Karpas-422 (cell line): ENCODE data around the gene SEMA3C. TPM values are rescaled to one million over a fixed set of nuclear protein-coding genes. Genes with fewer than 3 reads are reported as not detected.

Experiments
- DNase-seq: peaks from one replicate; pipeline ENCODE4 v3.0.0-alpha.2; 2015
- H2AFZ ChIP-seq: fragments of 200-600 bp; sonication (generic); 2 replicates; pipeline ENCODE4 v1.6.1; 2014; ENCODE audit warnings: antibody characterized with exemption, low read length, mixed read lengths
- H3K27ac ChIP-seq: fragments of 200-600 bp; sonication (generic); 2 replicates; pipeline ENCODE4 v1.5.1; 2014; ENCODE audit warnings: mild to moderate bottlenecking, low read length, moderate library complexity
- H3K27me3 ChIP-seq: fragments of 200-600 bp; sonication (generic); 2 replicates; pipeline ENCODE4 v1.6.1; 2014; ENCODE audit warnings: low read length, mixed read lengths
- H3K36me3 ChIP-seq: fragments of 200-600 bp; sonication (generic); 2 replicates; pipeline ENCODE4 v1.6.1; 2014; ENCODE audit warnings: low read length, mixed read lengths; ENCODE audit not compliant: insufficient read depth
- H3K4me1 ChIP-seq: fragments of 200-600 bp; sonication (generic); 2 replicates; pipeline ENCODE4 v1.6.1; 2014; ENCODE audit warnings: mild to moderate bottlenecking, low read length, mixed read lengths
- H3K4me2 ChIP-seq: fragments of 200-600 bp; sonication (generic); 2 replicates; pipeline ENCODE4 v1.6.1; 2014; ENCODE audit warnings: low read length, low read depth, mild to moderate bottlenecking; ENCODE audit not compliant: poor library complexity, severe bottlenecking
- H3K4me3 ChIP-seq: fragments of 200-600 bp; sonication (generic); 2 replicates; pipeline ENCODE4 v1.5.1; 2014; ENCODE audit warnings: mild to moderate bottlenecking, antibody characterized with exemption, low read length, mixed read lengths
- H3K79me2 ChIP-seq: fragments of 200-600 bp; sonication (generic); 2 replicates; pipeline ENCODE4 v1.6.1; 2014; ENCODE audit warnings: mild to moderate bottlenecking, low read length, mixed read lengths
- H3K9ac ChIP-seq: fragments of 200-600 bp; sonication (generic); 2 replicates; pipeline ENCODE4 v1.6.0; 2014; ENCODE audit warnings: low read length
- H3K9me2 ChIP-seq: fragments of 200-600 bp; sonication (generic), shearing (Covaris generic); replicated peaks from 2 replicates; pipeline ENCODE4 v1.6.0; 2014; ENCODE audit warnings: mild to moderate bottlenecking, low read length, moderate library complexity; ENCODE audit not compliant: insufficient read depth
- H3K9me3 ChIP-seq: fragments of 300-700, 200-600 bp; sonication (generic); 2 replicates; pipeline ENCODE4 v1.6.1; 2014; ENCODE audit warnings: low read length, mixed read lengths
- H4K20me1 ChIP-seq: fragments of 200-600 bp; sonication (generic); 2 replicates; pipeline ENCODE4 v1.6.1; 2014; ENCODE audit warnings: mild to moderate bottlenecking, antibody characterized with exemption, low read length, low read depth; ENCODE audit not compliant: insufficient read depth
- total RNA-seq: library from RNA; depleted of rRNA; stranded (reverse); fragments of >200 nt; shearing (Covaris generic); gene quantifications from 2 replicates; pipeline ENCODE4 v1.2.3, GENCODE V29; 2014; ENCODE audit warnings: low replicate concordance

The SEMA3C gene
- total RNA-seq, 1 experiment from 2014 or later = not detected

DNA sequence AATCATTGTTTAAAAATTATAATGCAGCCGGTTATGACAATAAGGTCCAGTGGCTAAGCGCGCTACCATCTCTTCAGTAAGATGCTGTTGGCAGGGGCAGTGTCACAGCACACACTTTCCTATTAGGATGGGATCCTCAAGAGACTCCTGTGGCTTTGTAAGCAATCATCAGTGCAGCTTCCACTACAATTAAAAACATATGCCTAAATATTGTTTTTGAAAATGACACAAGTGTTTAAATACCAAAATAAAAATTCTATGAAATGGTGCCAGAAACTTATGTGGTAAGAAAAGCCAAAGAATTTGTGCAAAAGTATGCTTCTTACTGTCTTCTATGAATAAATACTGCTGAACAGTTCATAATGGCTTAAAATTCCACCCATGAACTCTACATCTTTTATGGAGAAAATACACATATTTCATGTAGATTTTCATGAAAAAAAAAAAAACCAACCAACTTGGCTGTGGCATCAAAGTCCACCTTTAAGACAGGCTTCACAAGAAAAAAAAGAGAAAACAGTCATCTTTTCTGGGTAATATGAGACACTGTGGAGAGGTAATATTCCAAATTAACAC is 132.8 kb downstream of the SEMA3C start:
- H3K4me2 ChIP-seq = no peak overlapping the region
- no peaks in the 10 kb centered on the region for H3K9me2 ChIP-seq
- H3K79me2 ChIP-seq = no peaks in the 10 kb centered on the region
- H3K9ac ChIP-seq = no peak overlapping the region
- no peaks in the 10 kb centered on the region for H3K27me3 ChIP-seq
- no peaks in the 10 kb centered on the region for H3K36me3 ChIP-seq
- H4K20me1 ChIP-seq = no peaks in the 10 kb centered on the region
- H3K4me3 ChIP-seq = no peak overlapping the region
- no peak overlapping the region for H3K27ac ChIP-seq
- peaks cover 32% of the 10 kb centered on the region for H3K9me3 ChIP-seq
- no peaks in the 10 kb centered on the region for H3K4me1 ChIP-seq
- H2AFZ ChIP-seq = no peak overlapping the region
- DNase-seq = no peak

DNA sequence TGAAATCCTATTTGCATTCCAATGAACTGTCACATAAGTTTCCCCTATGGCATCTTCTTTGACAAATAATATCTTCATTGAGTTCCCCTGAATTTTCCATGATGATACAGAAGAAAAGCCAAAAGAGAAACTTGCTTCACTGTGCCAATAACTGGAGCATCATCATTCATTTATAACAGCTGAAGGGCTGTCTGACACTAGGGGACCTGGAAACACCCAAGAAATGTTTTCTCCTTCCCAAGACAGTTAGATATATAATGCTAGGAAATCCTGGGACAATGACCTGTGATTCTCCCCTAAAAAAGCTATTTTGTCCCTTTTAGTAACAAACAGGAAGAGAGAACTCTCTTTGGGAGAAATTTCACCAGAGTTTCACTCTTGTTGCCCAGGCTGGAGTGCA is 133.6 kb downstream of the SEMA3C start:
- H3K27me3 ChIP-seq = no peaks in the 10 kb centered on the region
- no peak overlapping the region for H2AFZ ChIP-seq
- no peaks in the 10 kb centered on the region for H4K20me1 ChIP-seq
- H3K4me1 ChIP-seq = no peaks in the 10 kb centered on the region
- H3K9me2 ChIP-seq = no peaks in the 10 kb centered on the region
- DNase-seq = no peak
- no peaks in the 10 kb centered on the region for H3K79me2 ChIP-seq
- H3K9ac ChIP-seq = no peak overlapping the region
- H3K36me3 ChIP-seq = no peaks in the 10 kb centered on the region
- no peak overlapping the region for H3K4me2 ChIP-seq
- H3K27ac ChIP-seq = no peak overlapping the region
- no peak overlapping the region for H3K4me3 ChIP-seq
- peaks cover 38% of the 10 kb centered on the region for H3K9me3 ChIP-seq

DNA sequence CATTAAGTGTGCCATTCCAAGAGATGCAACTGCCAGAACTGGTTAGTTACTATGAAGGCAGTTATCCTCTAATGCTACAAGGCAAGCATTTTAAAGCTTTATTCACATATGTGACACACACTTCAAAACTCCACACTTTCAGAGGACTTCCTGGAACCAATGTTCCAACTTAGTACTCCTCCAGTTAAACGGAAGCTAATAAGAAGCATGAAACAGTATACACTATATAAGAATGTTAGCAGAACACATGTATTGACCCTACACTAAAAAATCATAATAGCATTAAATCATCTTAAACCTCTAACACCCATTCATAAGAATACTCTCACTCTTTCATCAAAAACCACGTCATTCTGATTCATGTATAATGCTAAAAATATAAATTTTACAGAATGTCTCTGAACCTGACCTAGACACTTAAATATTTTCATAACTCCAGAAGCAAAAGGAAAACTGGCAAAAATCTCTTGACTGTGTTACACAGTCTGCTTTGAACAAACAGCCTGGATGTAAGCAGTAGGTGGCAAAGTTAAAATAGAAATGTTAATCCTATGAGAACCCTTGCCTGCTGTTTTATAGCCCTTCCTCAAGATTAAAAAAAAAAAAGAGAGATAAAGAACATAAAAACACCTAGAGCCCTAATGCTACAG is 135.0 kb downstream of the SEMA3C start:
- H3K9ac ChIP-seq = no peak overlapping the region
- no peaks in the 10 kb centered on the region for H3K36me3 ChIP-seq
- no peak overlapping the region for H2AFZ ChIP-seq
- no peaks in the 10 kb centered on the region for H4K20me1 ChIP-seq
- peaks cover 41% of the 10 kb centered on the region for H3K9me3 ChIP-seq
- H3K4me1 ChIP-seq = no peaks in the 10 kb centered on the region
- no peak overlapping the region for H3K27ac ChIP-seq
- no peak overlapping the region for H3K4me2 ChIP-seq
- no peak for DNase-seq
- H3K4me3 ChIP-seq = no peak overlapping the region
- no peaks in the 10 kb centered on the region for H3K79me2 ChIP-seq
- no peaks in the 10 kb centered on the region for H3K27me3 ChIP-seq
- no peaks in the 10 kb centered on the region for H3K9me2 ChIP-seq

DNA sequence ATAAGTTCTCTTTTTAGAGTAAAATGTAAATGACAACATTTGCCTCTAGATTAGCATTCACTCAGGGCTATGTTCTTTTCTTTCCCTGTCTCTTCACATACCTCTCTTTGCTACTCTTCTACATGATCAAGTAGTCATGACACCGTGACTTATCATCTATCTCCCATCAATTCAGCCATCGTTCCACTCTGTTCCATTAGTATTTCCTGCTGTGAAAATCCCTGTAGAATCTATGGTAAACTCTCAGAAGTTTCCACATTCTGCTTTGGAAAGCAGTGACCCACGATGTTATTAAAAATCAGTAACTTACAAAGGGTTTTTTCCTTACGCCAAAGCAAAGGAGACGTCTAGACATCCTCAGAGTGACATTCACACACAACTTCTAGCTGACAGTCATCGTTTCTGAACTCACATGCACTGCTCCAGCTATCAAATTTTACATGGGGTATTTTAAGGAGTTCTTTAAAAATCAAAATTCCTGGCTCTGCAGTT is 135.6 kb downstream of the SEMA3C start:
- H3K36me3 ChIP-seq = no peaks in the 10 kb centered on the region
- no peak overlapping the region for H3K27ac ChIP-seq
- H3K9me2 ChIP-seq = no peaks in the 10 kb centered on the region
- no peaks in the 10 kb centered on the region for H3K79me2 ChIP-seq
- H3K27me3 ChIP-seq = no peaks in the 10 kb centered on the region
- no peak for DNase-seq
- H3K4me3 ChIP-seq = no peak overlapping the region
- H3K4me2 ChIP-seq = no peak overlapping the region
- no peak overlapping the region for H3K9ac ChIP-seq
- peaks cover 41% of the 10 kb centered on the region for H3K9me3 ChIP-seq
- H3K4me1 ChIP-seq = no peaks in the 10 kb centered on the region
- H4K20me1 ChIP-seq = no peaks in the 10 kb centered on the region
- no peak overlapping the region for H2AFZ ChIP-seq

- no peak overlapping the region for H3K4me2 ChIP-seq
- no peaks in the 10 kb centered on the region for H3K9me2 ChIP-seq
- H3K9ac ChIP-seq = no peak overlapping the region
- no peaks in the 10 kb centered on the region for H3K27me3 ChIP-seq
- H3K9me3 ChIP-seq = peaks cover 33% of the 10 kb centered on the region
- H3K27ac ChIP-seq = no peak overlapping the region
- H3K4me3 ChIP-seq = no peak overlapping the region
- no peaks in the 10 kb centered on the region for H3K4me1 ChIP-seq
- DNase-seq = no peak
- no peaks in the 10 kb centered on the region for H4K20me1 ChIP-seq
- H2AFZ ChIP-seq = no peak overlapping the region
- no peaks in the 10 kb centered on the region for H3K36me3 ChIP-seq
- no peaks in the 10 kb centered on the region for H3K79me2 ChIP-seq
These were observed 137.3 kb downstream of the SEMA3C start for GRCh38 chr7:80781561-80781979.

DNA sequence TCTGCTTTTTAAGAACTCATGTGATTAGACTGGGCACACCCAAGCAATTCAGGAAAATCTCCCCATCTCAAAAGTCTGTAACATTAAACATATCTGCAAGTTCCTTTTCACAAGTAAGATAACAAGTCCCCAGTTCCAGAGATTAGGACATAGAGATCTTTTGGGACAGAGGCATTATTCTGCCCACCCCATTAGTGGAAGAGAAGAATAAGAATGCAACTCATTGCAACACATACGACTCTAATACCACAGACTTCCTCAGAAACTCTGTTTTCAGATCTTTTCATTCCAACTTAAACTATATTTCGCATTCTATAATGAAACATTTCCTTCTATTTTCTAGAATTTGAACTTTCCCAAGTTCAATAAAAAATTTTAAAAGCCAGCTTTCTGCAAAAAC is 137.7 kb downstream of the SEMA3C start:
- Histone ChIP-seq H2AFZ (no peak overlapping the region), H3K36me3 (no peaks in the 10 kb centered on the region), H4K20me1 (no peaks in the 10 kb centered on the region), H3K9ac (no peak overlapping the region), H3K9me2 (no peaks in the 10 kb centered on the region), H3K4me2 (no peak overlapping the region), H3K27me3 (no peaks in the 10 kb centered on the region), H3K27ac (no peak overlapping the region), H3K9me3 (peaks cover 32% of the 10 kb centered on the region), H3K79me2 (no peaks in the 10 kb centered on the region), H3K4me3 (no peak overlapping the region), H3K4me1 (no peaks in the 10 kb centered on the region)
- DNase-seq = no peak

DNA sequence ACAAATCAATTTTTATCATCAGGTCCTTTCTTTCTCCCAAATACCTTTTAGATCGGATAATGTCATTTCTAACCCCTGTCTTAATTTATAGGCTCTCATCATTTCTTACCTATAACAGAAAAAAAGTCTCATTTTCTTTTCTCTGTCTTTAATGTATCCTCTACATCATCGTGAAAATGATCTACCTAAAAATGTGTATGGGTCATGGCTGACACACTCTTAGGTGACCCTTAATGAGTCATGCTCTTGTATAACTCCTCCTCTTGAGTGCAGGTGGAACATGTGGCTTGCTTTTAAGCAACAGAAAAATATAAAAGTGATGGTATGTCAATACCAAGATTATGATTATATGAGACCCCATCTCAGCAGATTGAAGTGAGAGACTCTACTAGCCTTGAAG is 139.4 kb downstream of the SEMA3C start:
- H3K9me2 ChIP-seq = no peaks in the 10 kb centered on the region
- H3K27me3 ChIP-seq = no peaks in the 10 kb centered on the region
- H3K4me2 ChIP-seq = no peak overlapping the region
- H2AFZ ChIP-seq = no peak overlapping the region
- no peaks in the 10 kb centered on the region for H3K36me3 ChIP-seq
- H3K4me3 ChIP-seq = no peak overlapping the region
- H4K20me1 ChIP-seq = no peaks in the 10 kb centered on the region
- H3K4me1 ChIP-seq = no peaks in the 10 kb centered on the region
- no peak for DNase-seq
- peaks cover 27% of the 10 kb centered on the region for H3K9me3 ChIP-seq
- H3K9ac ChIP-seq = no peak overlapping the region
- no peak overlapping the region for H3K27ac ChIP-seq
- H3K79me2 ChIP-seq = no peaks in the 10 kb centered on the region

GRCh38 chr7:80775897-80776296 is 143.0 kb downstream of the SEMA3C start:
- H3K9ac ChIP-seq = no peak overlapping the region
- no peaks in the 10 kb centered on the region for H3K4me1 ChIP-seq
- no peaks in the 10 kb centered on the region for H3K36me3 ChIP-seq
- H3K79me2 ChIP-seq = no peaks in the 10 kb centered on the region
- no peak overlapping the region for H3K4me3 ChIP-seq
- no peaks in the 10 kb centered on the region for H3K9me2 ChIP-seq
- H2AFZ ChIP-seq = no peak overlapping the region
- no peak overlapping the region for H3K27ac ChIP-seq
- no peak overlapping the region for H3K4me2 ChIP-seq
- H3K9me3 ChIP-seq = peaks cover 25% of the 10 kb centered on the region
- DNase-seq = no peak
- no peaks in the 10 kb centered on the region for H3K27me3 ChIP-seq
- no peaks in the 10 kb centered on the region for H4K20me1 ChIP-seq
